Fibroblast of pulmonary artery (primary cell): ENCODE data around the gene HOXA3.

Source experiments
- DNase-seq: peaks from one replicate; pipeline ENCODE4 v3.0.0-alpha.2; 2010; ENCODE audit warnings: low read depth
- H3K4me3 ChIP-seq: replicated peaks from 2 replicates; pipeline ENCODE4 v1.5.1; 2011; ENCODE audit warnings: low read depth, mild to moderate bottlenecking, control low read depth, low read length, moderate library complexity
- TF ChIP-seq, protein P1 (sequence below): IDR thresholded peaks from 2 replicates; pipeline ENCODE4 v1.5.1; 2011; ENCODE audit warnings: mild to moderate bottlenecking, control low read depth, low read length, inconsistent platforms; ENCODE audit errors: missing control alignments

The HOXA3 gene

GRCh38 chr7:27179503-27180430 is 27.4 kb upstream of the HOXA3 start:
- TF ChIP-seq, protein P1, sequence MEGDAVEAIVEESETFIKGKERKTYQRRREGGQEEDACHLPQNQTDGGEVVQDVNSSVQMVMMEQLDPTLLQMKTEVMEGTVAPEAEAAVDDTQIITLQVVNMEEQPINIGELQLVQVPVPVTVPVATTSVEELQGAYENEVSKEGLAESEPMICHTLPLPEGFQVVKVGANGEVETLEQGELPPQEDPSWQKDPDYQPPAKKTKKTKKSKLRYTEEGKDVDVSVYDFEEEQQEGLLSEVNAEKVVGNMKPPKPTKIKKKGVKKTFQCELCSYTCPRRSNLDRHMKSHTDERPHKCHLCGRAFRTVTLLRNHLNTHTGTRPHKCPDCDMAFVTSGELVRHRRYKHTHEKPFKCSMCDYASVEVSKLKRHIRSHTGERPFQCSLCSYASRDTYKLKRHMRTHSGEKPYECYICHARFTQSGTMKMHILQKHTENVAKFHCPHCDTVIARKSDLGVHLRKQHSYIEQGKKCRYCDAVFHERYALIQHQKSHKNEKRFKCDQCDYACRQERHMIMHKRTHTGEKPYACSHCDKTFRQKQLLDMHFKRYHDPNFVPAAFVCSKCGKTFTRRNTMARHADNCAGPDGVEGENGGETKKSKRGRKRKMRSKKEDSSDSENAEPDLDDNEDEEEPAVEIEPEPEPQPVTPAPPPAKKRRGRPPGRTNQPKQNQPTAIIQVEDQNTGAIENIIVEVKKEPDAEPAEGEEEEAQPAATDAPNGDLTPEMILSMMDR, result peak; percentile 64
- H3K4me3 ChIP-seq, result no peak overlapping the region

DNA sequence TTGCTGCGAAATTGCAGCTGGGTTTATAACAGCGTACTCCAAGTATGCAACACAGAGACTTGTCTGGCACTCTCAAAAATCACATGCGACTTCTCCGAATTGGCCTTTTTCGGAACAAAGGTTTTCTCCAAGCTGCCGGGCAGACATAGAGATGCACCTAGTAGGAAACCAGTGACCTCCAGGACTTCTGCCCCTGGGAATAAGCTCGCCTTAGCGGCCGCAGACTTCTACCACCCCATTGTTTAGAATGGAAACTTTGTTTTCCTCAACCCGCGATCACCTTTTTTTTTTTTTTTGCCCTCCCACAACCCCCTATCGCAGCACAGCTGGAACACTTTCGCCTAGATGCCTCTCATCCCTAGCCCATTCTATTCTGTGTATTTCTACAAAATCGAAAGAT is 26.6 kb upstream of the HOXA3 start:
- H3K4me3 ChIP-seq, result no peak overlapping the region
- TF ChIP-seq, protein P1, result no peak
- no peak for DNase-seq

More at GRCh38 chr7:27179503-27180430, 27.4 kb upstream of the HOXA3 start:
- DNase-seq, result peak; percentile 43

GRCh38 chr7:27178366-27178765 is 26.0 kb upstream of the HOXA3 start:
- no peak for DNase-seq
- TF ChIP-seq, protein P1, result no peak
- H3K4me3 ChIP-seq, result no peak overlapping the region

- DNase-seq, result no peak
- H3K4me3 ChIP-seq, result no peak overlapping the region
- TF ChIP-seq, protein P1, result no peak
These were observed 25.5 kb upstream of the HOXA3 start for GRCh38 chr7:27177795-27178320.

DNA sequence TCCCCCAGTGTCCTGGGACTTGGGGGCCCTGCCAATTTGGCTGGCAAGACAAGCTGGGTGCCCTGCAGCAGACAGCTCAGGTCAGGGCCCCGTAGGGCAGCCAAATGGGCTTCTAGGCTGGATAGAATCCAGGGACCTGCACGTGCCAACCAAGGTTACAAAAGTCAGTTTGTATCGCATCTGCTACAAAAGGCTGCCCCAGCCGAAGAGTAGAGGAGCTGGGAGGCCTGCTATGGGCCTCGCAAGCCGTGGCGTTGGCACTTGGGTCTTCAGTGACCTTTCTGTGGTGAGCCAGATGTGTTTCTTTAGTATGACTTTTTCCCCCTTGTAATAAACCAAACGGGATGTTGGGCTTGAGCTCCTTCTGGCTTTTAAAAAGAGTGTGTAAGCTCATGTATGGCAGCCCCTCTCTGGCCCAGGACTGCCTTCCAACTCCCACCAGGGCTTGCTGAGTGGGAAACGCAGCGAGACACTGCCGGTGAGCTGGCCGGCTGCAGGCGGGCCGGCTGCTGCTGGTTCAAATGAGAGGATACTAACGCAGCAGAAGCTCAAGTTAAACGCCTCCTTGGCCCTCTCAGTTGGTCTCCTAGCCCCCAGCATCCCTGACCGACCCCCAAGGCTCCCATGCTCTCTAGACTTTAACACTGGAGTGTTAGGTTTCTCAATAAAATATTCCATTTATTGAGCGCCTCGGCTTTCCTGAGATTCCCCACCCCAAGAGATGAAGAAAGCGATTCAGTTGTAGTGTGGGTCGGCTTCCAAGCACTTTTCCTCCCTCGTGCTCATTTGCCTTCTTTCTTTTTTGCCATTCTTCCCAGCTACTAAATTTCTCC is 24.8 kb upstream of the HOXA3 start:
- no peak for DNase-seq
- no peak overlapping the region for H3K4me3 ChIP-seq
- TF ChIP-seq, protein P1, result no peak

DNA sequence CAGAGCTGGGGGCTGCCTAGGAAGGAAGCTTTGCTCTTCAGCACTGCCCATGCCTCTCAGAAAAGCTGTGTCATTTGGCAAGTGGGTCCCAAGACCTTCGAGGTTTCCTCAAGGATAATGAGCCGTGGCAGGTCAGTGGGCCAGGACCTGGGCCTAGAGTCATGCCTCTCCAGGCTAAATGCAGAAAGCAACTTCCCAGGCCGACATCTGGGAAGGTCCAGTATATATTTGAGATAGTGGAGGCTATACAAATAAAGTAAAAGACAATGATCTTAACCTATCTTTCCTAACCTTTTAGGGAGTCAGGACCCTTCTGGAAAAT is 24.1 kb upstream of the HOXA3 start:
- H3K4me3 ChIP-seq, result no peak overlapping the region
- TF ChIP-seq, protein P1, result no peak
- DNase-seq, result no peak
